AG04450 (cell line): Measurements from ENCODE around the gene DOCK4. TPM values are rescaled to one million over a fixed set of nuclear protein-coding genes. Genes with fewer than 3 reads are reported as not detected.

ENCODE experiments used
- CTCF ChIA-PET: fragments of 300-600, 350-600 bp; formaldehyde crosslinking; extraction: SDS; loops from one replicate; lab custom pipeline; 2022; ENCODE audit warnings: antibody characterized with exemption, inconsistent platforms; lab: Charles Lee
- POLR2A ChIA-PET: fragments of 350-600 bp; formaldehyde crosslinking; extraction: SDS; loops from one replicate; lab custom pipeline; 2021; ENCODE audit warnings: antibody characterized with exemption, inconsistent platforms; lab: Yijun Ruan, JAX
- DNase-seq: peaks from one replicate; pipeline ENCODE4 v3.0.0-alpha.2; 2011; ENCODE audit warnings: low read depth, low spot score
- H3K27ac ChIP-seq: one replicate; pipeline ENCODE4 v1.5.1; 2012; ENCODE audit warnings: low read depth, low read length, control low read depth
- H3K27me3 ChIP-seq: one replicate; pipeline ENCODE4 v1.6.0; 2012; ENCODE audit warnings: low read length; ENCODE audit not compliant: control insufficient read depth, insufficient read depth
- H3K4me3 ChIP-seq: 2 replicates; pipeline ENCODE4 v1.5.1; 2011; ENCODE audit warnings: mild to moderate bottlenecking, low read depth, low read length, control low read depth
- H3K9me3 ChIP-seq: 2 replicates; pipeline ENCODE4 v1.5.1; 2012; ENCODE audit warnings: low read length; ENCODE audit not compliant: control insufficient read depth, insufficient read depth
- CTCF ChIP-seq: IDR thresholded peaks from 2 replicates; pipeline ENCODE4 v1.5.1; 2011; ENCODE audit warnings: low read depth, low read length, control low read depth, inconsistent platforms
- polyA plus RNA-seq: library from polyadenylated mRNA; depleted of rRNA; stranded (reverse); fragments of >200 nt; gene quantifications from 2 replicates; pipeline ENCODE4 v1.2.3, GENCODE V29; 2011

DOCK4 gene
- polyA plus RNA-seq, 1 experiment = 12.6 TPM

GRCh38 chr7:112176693-112177415 is 29.3 kb downstream of the DOCK4 start:
- no peak overlapping the region for H3K27ac ChIP-seq
- no peak for DNase-seq
- no peaks in the 10 kb centered on the region for H3K27me3 ChIP-seq
- ChIA-PET POLR2A (no interaction called here), CTCF (no interaction called here)
- TF ChIP-seq CTCF = no peak
- H3K4me3 ChIP-seq = no peak overlapping the region
- H3K9me3 ChIP-seq = no peaks in the 10 kb centered on the region

- CTCF ChIA-PET = no interaction called here
- no peaks in the 10 kb centered on the region for H3K9me3 ChIP-seq
- no peaks in the 10 kb centered on the region for H3K27me3 ChIP-seq
- no peak overlapping the region for H3K4me3 ChIP-seq
- POLR2A ChIA-PET = no interaction called here
- no peak for TF ChIP-seq CTCF
- DNase-seq = no peak
- no peak overlapping the region for H3K27ac ChIP-seq
These were observed 30.0 kb downstream of the DOCK4 start for GRCh38 chr7:112176241-112176640.

GRCh38 chr7:112174192-112174591 is 32.0 kb downstream of the DOCK4 start:
- CTCF ChIA-PET = no interaction called here
- H3K27me3 ChIP-seq = no peaks in the 10 kb centered on the region
- no peaks in the 10 kb centered on the region for H3K9me3 ChIP-seq
- H3K4me3 ChIP-seq = no peak overlapping the region
- POLR2A ChIA-PET = no interaction called here
- TF ChIP-seq CTCF = no peak
- H3K27ac ChIP-seq = no peak overlapping the region
- no peak for DNase-seq

- ChIA-PET CTCF (no interaction called here), POLR2A (no interaction called here)
- Histone ChIP-seq H3K4me3 (no peak overlapping the region), H3K27me3 (no peaks in the 10 kb centered on the region), H3K9me3 (no peaks in the 10 kb centered on the region), H3K27ac (no peak overlapping the region)
- no peak for DNase-seq
- no peak for TF ChIP-seq CTCF
These were observed 32.7 kb downstream of the DOCK4 start for GRCh38 chr7:112173568-112173905.

- H3K4me3 ChIP-seq = no peak overlapping the region
- H3K9me3 ChIP-seq = no peaks in the 10 kb centered on the region
- no peak for DNase-seq
- no peaks in the 10 kb centered on the region for H3K27me3 ChIP-seq
- ChIA-PET CTCF (no interaction called here), POLR2A (no interaction called here)
- TF ChIP-seq CTCF = no peak
- no peak overlapping the region for H3K27ac ChIP-seq
These were observed 33.2 kb downstream of the DOCK4 start for GRCh38 chr7:112172870-112173567.
